Neuronal stem cell (in vitro differentiated cells): ENCODE data around the gene PPP1R12A.
"Not testable (repeated sequence)": the region's sequence is repeated elsewhere in the genome, so short reads cannot be mapped to it uniquely, and the experiment has no call there.

Experiments
- DNase-seq: peaks from one replicate; pipeline ENCODE4 v3.0.0-alpha.2; 2013; ENCODE audit warnings: low spot score
- H2AFZ ChIP-seq: one replicate; pipeline ENCODE4 v1.6.1; 2013; ENCODE audit warnings: mild to moderate bottlenecking, low read length, inconsistent platforms
- H2AK5ac ChIP-seq: 2 replicates; pipeline ENCODE4 v1.6.1; 2013; ENCODE audit warnings: low read depth, mild to moderate bottlenecking, inconsistent platforms, low read length, moderate library complexity, mixed read lengths
- H2BK120ac ChIP-seq: 2 replicates; pipeline ENCODE4 v1.6.1; 2013; ENCODE audit warnings: low read depth, mild to moderate bottlenecking, inconsistent platforms, low read length, moderate library complexity, mixed read lengths
- H2BK12ac ChIP-seq: one replicate; pipeline ENCODE4 v1.6.1; 2013; ENCODE audit warnings: low read length, inconsistent platforms
- H2BK15ac ChIP-seq: 2 replicates; pipeline ENCODE4 v1.6.1; 2013; ENCODE audit warnings: mild to moderate bottlenecking, low read length, inconsistent platforms, mixed read lengths
- H2BK5ac ChIP-seq: one replicate; pipeline ENCODE4 v1.6.1; 2013; ENCODE audit warnings: inconsistent platforms, mild to moderate bottlenecking, low read length, moderate library complexity
- H3K14ac ChIP-seq: one replicate; pipeline ENCODE4 v1.6.1; 2013; ENCODE audit warnings: low read length, inconsistent platforms
- H3K18ac ChIP-seq: 2 replicates; pipeline ENCODE4 v1.6.1; 2013; ENCODE audit warnings: low read length, inconsistent platforms
- H3K23ac ChIP-seq: 2 replicates; pipeline ENCODE4 v1.6.1; 2013; ENCODE audit warnings: low read depth, mild to moderate bottlenecking, mixed read lengths, low read length, inconsistent platforms; ENCODE audit not compliant: poor library complexity
- H3K27ac ChIP-seq: replicated peaks from 3 replicates; pipeline ENCODE4 v1.5.1; 2013; ENCODE audit warnings: low read length, inconsistent platforms
- H3K27me3 ChIP-seq, 3 experiments: 2 replicates each; pipeline ENCODE4 v1.6.1; 2013; ENCODE audit warnings: low read length in 3 of 3, mild to moderate bottlenecking in 2 of 3, inconsistent platforms in 1 of 3, low read depth in 1 of 3, mixed read lengths in 1 of 3, moderate library complexity in 1 of 3; ENCODE audit not compliant: control insufficient read depth in 3 of 3, insufficient read depth in 3 of 3
- H3K36me3 ChIP-seq, 2 donors: replicated peaks in 1 of 2; 2 replicates each; pipeline ENCODE4 v1.6.1; 2013; ENCODE audit warnings: low read length in 2 of 2; ENCODE audit not compliant: control insufficient read depth in 2 of 2, insufficient read depth in 2 of 2
- H3K4ac ChIP-seq: 2 replicates; pipeline ENCODE4 v1.6.1; 2013; ENCODE audit warnings: inconsistent platforms, mild to moderate bottlenecking, low read length, moderate library complexity
- H3K4me1 ChIP-seq, 2 donors: 1 replicate in 1 of 2; 2 replicates in 1 of 2; pipeline ENCODE4 v1.6.1; 2013; ENCODE audit warnings: low read length in 2 of 2, low read depth in 1 of 2; ENCODE audit not compliant: control insufficient read depth in 2 of 2, insufficient read depth in 1 of 2
- H3K4me2 ChIP-seq: one replicate; pipeline ENCODE4 v1.6.1; 2013; ENCODE audit warnings: mild to moderate bottlenecking, low read length, inconsistent platforms; ENCODE audit not compliant: insufficient read depth, poor library complexity, severe bottlenecking
- H3K4me3 ChIP-seq, 2 donors: 2 replicates each; pipeline ENCODE4 v1.5.1; 2013; ENCODE audit warnings: low read length in 2 of 2, mild to moderate bottlenecking in 2 of 2, inconsistent platforms in 1 of 2, moderate library complexity in 1 of 2
- H3K79me1 ChIP-seq: one replicate; pipeline ENCODE4 v1.6.1; 2013; ENCODE audit warnings: low read depth, mild to moderate bottlenecking, inconsistent platforms, low read length, moderate library complexity
- H3K9ac ChIP-seq: one replicate; pipeline ENCODE4 v1.6.1; 2013; ENCODE audit warnings: mild to moderate bottlenecking, low read depth, low read length, inconsistent platforms; ENCODE audit not compliant: poor library complexity
- H3K9me3 ChIP-seq, 2 donors: replicated peaks in 1 of 2; 2 replicates each; pipeline versions ENCODE3 to v1.6.1; 2013; ENCODE audit warnings: low read length in 2 of 2, mild to moderate bottlenecking in 2 of 2, inconsistent platforms in 1 of 2, low read depth in 1 of 2, mixed read lengths in 1 of 2, moderate library complexity in 1 of 2; ENCODE audit not compliant: control insufficient read depth in 2 of 2, insufficient read depth in 1 of 2
- H4K8ac ChIP-seq: one replicate; pipeline ENCODE4 v1.6.1; 2013; ENCODE audit warnings: low read depth, mild to moderate bottlenecking, inconsistent platforms, low read length, moderate library complexity
- H4K91ac ChIP-seq: one replicate; pipeline ENCODE4 v1.6.1; 2013; ENCODE audit warnings: low read length, low read depth, mild to moderate bottlenecking, inconsistent platforms; ENCODE audit not compliant: poor library complexity
- WGBS, 2 donors: extraction: QIAGEN DNeasy Blood & Tissue Kit; methylation state at CpG; one replicate each; pipeline ENCODE4 v1.1.7; 2013; ENCODE audit warnings: missing lambda C conversion rate in 2 of 2, mixed read lengths in 1 of 2; ENCODE audit not compliant: insufficient read length in 2 of 2, insufficient replicate concordance in 1 of 2; ENCODE audit errors: extremely low coverage in 2 of 2; 5-methylcytosine and 5-hydroxymethylcytosine counted together

Gene PPP1R12A

GRCh38 chr12:79982086-79983062, 47.5 kb upstream of the PPP1R12A start:
- Histone ChIP-seq H2AK5ac (no peak overlapping the region), H2BK12ac (no peak overlapping the region), H3K23ac (no peak overlapping the region), H3K4me1 (peaks cover 0 to 2% of the 10 kb centered on the region in 2 donors), H2BK120ac (no peak overlapping the region), H4K8ac (no peak overlapping the region), H3K14ac (no peak overlapping the region), H3K9ac (no peak overlapping the region), H3K4ac (no peak overlapping the region), H3K9me3 (no peaks in the 10 kb centered on the region), H2BK5ac (no peak overlapping the region), H3K79me1 (no peaks in the 10 kb centered on the region), H3K27me3 (no peaks in the 10 kb centered on the region), H3K4me3 (no peak overlapping the region), H4K91ac (no peak overlapping the region), H2BK15ac (no peak overlapping the region), H3K27ac (no peak overlapping the region), H3K18ac (no peak overlapping the region), H2AFZ (no peak overlapping the region), H3K4me2 (no peak overlapping the region), H3K36me3 (no peaks in the 10 kb centered on the region)
- no CpG with 5 or more reads among the region's 5 CpGs for WGBS, 2 donors
- DNase-seq = no peak

GRCh38 chr12:79978692-79979091, 43.8 kb upstream of the PPP1R12A start:
- H3K18ac ChIP-seq = no peak overlapping the region
- H4K8ac ChIP-seq = no peak overlapping the region
- H2BK12ac ChIP-seq = no peak overlapping the region
- DNase-seq = no peak
- H3K79me1 ChIP-seq = no peaks in the 10 kb centered on the region
- H3K4me3 ChIP-seq = no peak overlapping the region
- H2BK120ac ChIP-seq = no peak overlapping the region
- H3K4ac ChIP-seq = no peak overlapping the region
- no peak overlapping the region for H3K27ac ChIP-seq
- no peak overlapping the region for H2AFZ ChIP-seq
- H3K23ac ChIP-seq = no peak overlapping the region
- no peak overlapping the region for H3K9ac ChIP-seq
- H2AK5ac ChIP-seq = no peak overlapping the region
- WGBS, 2 donors = no CpG with 5 or more reads among the region's 1 CpG
- H2BK15ac ChIP-seq = no peak overlapping the region
- no peaks in the 10 kb centered on the region for H3K9me3 ChIP-seq
- H3K14ac ChIP-seq = no peak overlapping the region
- no peaks in the 10 kb centered on the region for H3K27me3 ChIP-seq
- no peaks in the 10 kb centered on the region for H3K36me3 ChIP-seq
- H2BK5ac ChIP-seq = no peak overlapping the region
- H3K4me2 ChIP-seq = no peak overlapping the region
- H4K91ac ChIP-seq = no peak overlapping the region
- peaks cover 0 to 2% of the 10 kb centered on the region in 2 donors for H3K4me1 ChIP-seq

GRCh38 chr12:79977856-79978460, 43.1 kb upstream of the PPP1R12A start:
- H3K23ac ChIP-seq, H2BK15ac ChIP-seq, H3K9me3 ChIP-seq, H3K4me2 ChIP-seq, H3K36me3 ChIP-seq, DNase-seq, H2AFZ ChIP-seq, H3K18ac ChIP-seq, H3K27ac ChIP-seq, H3K4ac ChIP-seq, H2AK5ac ChIP-seq, H3K4me1 ChIP-seq, H3K9ac ChIP-seq, H3K79me1 ChIP-seq, H2BK120ac ChIP-seq, H3K4me3 ChIP-seq, H2BK12ac ChIP-seq, H3K27me3 ChIP-seq, H4K8ac ChIP-seq, H4K91ac ChIP-seq, H3K14ac ChIP-seq, H2BK5ac ChIP-seq: not testable (repeated sequence)
- WGBS, 2 donors = no CpG with 5 or more reads among the region's 3 CpGs

GRCh38 chr12:79975143-79975542, 40.2 kb upstream of the PPP1R12A start:
- Histone ChIP-seq H4K91ac (no peak overlapping the region), H3K4me2 (no peak overlapping the region), H3K4me3 (no peak overlapping the region), H2AFZ (no peak overlapping the region), H3K14ac (no peak overlapping the region), H3K4me1 (peaks cover 2 to 4% of the 10 kb centered on the region in 2 donors), H3K4ac (no peak overlapping the region), H2BK12ac (no peak overlapping the region), H2AK5ac (no peak overlapping the region), H2BK15ac (no peak overlapping the region), H3K9ac (no peak overlapping the region), H3K23ac (no peak overlapping the region), H3K18ac (no peak overlapping the region), H3K79me1 (no peaks in the 10 kb centered on the region), H2BK5ac (no peak overlapping the region), H3K27me3 (no peaks in the 10 kb centered on the region), H2BK120ac (no peak overlapping the region), H3K9me3 (no peaks in the 10 kb centered on the region), H4K8ac (no peak overlapping the region), H3K27ac (no peak overlapping the region), H3K36me3 (no peaks in the 10 kb centered on the region)
- DNase-seq = no peak
- WGBS, 2 donors = no CpG with 5 or more reads among the region's 5 CpGs
